Uterus (tissue), 2 donors: ENCODE measurements around the gene C5orf63.

ENCODE experiments used
- CTCF ChIP-seq, 4 experiments: fragments of 200-600 bp in 2 of 4; fragments of 450-650 bp in 2 of 4; sonication (generic) in 2 of 4; IDR thresholded peaks; one replicate each; pipeline ENCODE4 v1.5.1; 2016 to 2019; ENCODE audit warnings: antibody characterized with exemption in 4 of 4, mild to moderate bottlenecking in 2 of 4, moderate library complexity in 1 of 4
- POLR2A ChIP-seq, 2 donors: fragments of 450-650 bp; IDR thresholded peaks; one replicate each; pipeline ENCODE4 v1.6.1; 2016; ENCODE audit warnings: antibody characterized with exemption in 2 of 2, mild to moderate bottlenecking in 1 of 2, moderate library complexity in 1 of 2

- no peak for TF ChIP-seq POLR2A (IDR thresholded peaks at IDR 0.05)
- TF ChIP-seq CTCF (IDR thresholded peaks at IDR 0.05) = no peak
These were observed 16.4 kb downstream of the C5orf63 start for GRCh38 chr5:127056896-127057295.
